SK-N-SH (cell line): ENCODE data around the gene MGME1. TPM values are rescaled to one million over a fixed set of nuclear protein-coding genes. Genes with fewer than 3 reads are reported as not detected.

Source experiments
- CTCF ChIA-PET: fragments of 300-600, 350-600 bp; formaldehyde crosslinking; extraction: SDS; loops from one replicate; lab custom pipeline; 2021; lab: Yijun Ruan, JAX
- POLR2A ChIA-PET: fragments of 350-600 bp; sonication (Branson Sonifier 250); formaldehyde crosslinking; extraction: SDS; loops from one replicate; lab custom pipeline; 2020; ENCODE audit warnings: antibody characterized with exemption, inconsistent platforms; lab: Yijun Ruan, JAX
- DNase-seq: peaks from one replicate; pipeline ENCODE4 v3.0.0; 2012
- H2AFZ ChIP-seq: fragments of 200-600 bp; sonication (generic); 2 replicates; pipeline ENCODE4 v1.8.1; 2016; ENCODE audit warnings: antibody characterized with exemption, mild to moderate bottlenecking, low read depth
- H3F3A ChIP-seq: fragments of 200-600 bp; sonication (generic); replicated peaks from 2 replicates; pipeline ENCODE3; 2016; ENCODE audit warnings: antibody characterized with exemption, mild to moderate bottlenecking; ENCODE audit not compliant: insufficient read depth
- H3K27ac ChIP-seq, 2 experiments: fragments of 200-500 bp in 1 of 2; fragments of 200-600 bp in 1 of 2; sonication (Bioruptor generic) in 1 of 2; sonication (generic), shearing (Covaris generic) in 1 of 2; 2 replicates each; pipeline versions ENCODE4 v1.5.1 to v1.6.1; 2014 to 2016; ENCODE audit warnings: low read depth in 2 of 2, inconsistent platforms in 1 of 2, low read length in 1 of 2, mild to moderate bottlenecking in 1 of 2, mixed read lengths in 1 of 2
- H3K27me3 ChIP-seq: fragments of 200-600 bp; sonication (generic), shearing (Covaris generic); 2 replicates; pipeline ENCODE4 v1.6.1; 2016; ENCODE audit warnings: mixed run types; ENCODE audit not compliant: insufficient read depth
- H3K36me3 ChIP-seq, 2 experiments: fragments of 200-500 bp in 1 of 2; fragments of 200-600 bp in 1 of 2; sonication (Bioruptor generic) in 1 of 2; sonication (generic) in 1 of 2; replicated peaks in 1 of 2; 2 replicates each; pipeline versions ENCODE3 to v1.5.1; 2014 to 2016; ENCODE audit warnings: low read length in 1 of 2, mild to moderate bottlenecking in 1 of 2; ENCODE audit not compliant: insufficient read depth in 2 of 2, control insufficient read depth in 1 of 2
- H3K4me1 ChIP-seq, 2 experiments: fragments of 200-500 bp in 1 of 2; fragments of 200-600 bp in 1 of 2; sonication (Bioruptor generic) in 1 of 2; sonication (generic), shearing (Covaris generic) in 1 of 2; 2 replicates each; pipeline versions ENCODE4 v1.5.1 to v1.6.1; 2014 to 2016; ENCODE audit warnings: low read depth in 1 of 2, low read length in 1 of 2, mixed run types in 1 of 2; ENCODE audit not compliant: insufficient read depth in 2 of 2, control insufficient read depth in 1 of 2
- H3K4me2 ChIP-seq: fragments of 200-600 bp; sonication (generic), shearing (Covaris generic); 2 replicates; pipeline ENCODE4 v1.6.1; 2017; ENCODE audit warnings: mixed run types
- H3K4me3 ChIP-seq, 2 experiments: fragments of 200-500 bp in 1 of 2; fragments of 200-600 bp in 1 of 2; sonication (Bioruptor generic) in 1 of 2; sonication (generic), shearing (Covaris generic) in 1 of 2; 2 replicates each; pipeline versions ENCODE4 v1.5.1 to v1.8.1; 2014 to 2016; ENCODE audit warnings: low read depth in 2 of 2, inconsistent platforms in 1 of 2, low read length in 1 of 2, mild to moderate bottlenecking in 1 of 2, mixed read lengths in 1 of 2, moderate library complexity in 1 of 2
- H3K79me2 ChIP-seq: fragments of 200-600 bp; sonication (generic); 2 replicates; pipeline ENCODE4 v1.8.1; 2017; ENCODE audit warnings: mild to moderate bottlenecking; ENCODE audit not compliant: insufficient read depth
- H3K9ac ChIP-seq: fragments of 200-600 bp; sonication (generic); 2 replicates; pipeline ENCODE4 v1.6.1; 2017; ENCODE audit warnings: mixed run types
- H3K9me2 ChIP-seq: fragments of 200-600 bp; sonication (generic); 2 replicates; pipeline ENCODE4 v1.6.1; 2017; ENCODE audit warnings: mixed run types
- H3K9me3 ChIP-seq: fragments of 200-600 bp; sonication (generic); 2 replicates; pipeline ENCODE4 v1.6.1; 2017; ENCODE audit warnings: mixed run types, mild to moderate bottlenecking, moderate library complexity
- H4K20me1 ChIP-seq: fragments of 200-600 bp; sonication (generic); 2 replicates; pipeline ENCODE4 v1.6.1; 2017; ENCODE audit warnings: mild to moderate bottlenecking, mixed run types; ENCODE audit not compliant: insufficient read depth
- CHD2 ChIP-seq: fragments of 150-350 bp; IDR thresholded peaks from 2 replicates; pipeline ENCODE4 v1.6.1; 2018; ENCODE audit warnings: low read length; ENCODE audit not compliant: partially characterized antibody
- EZH2phosphoT487 ChIP-seq: fragments of 200-600 bp; sonication (generic); IDR thresholded peaks from 2 replicates; pipeline ENCODE4 v1.6.1; 2017; ENCODE audit warnings: low read depth, mixed run types, mild to moderate bottlenecking, antibody characterized with exemption, moderate library complexity, borderline replicate concordance
- GABPA ChIP-seq: IDR thresholded peaks from 2 replicates; pipeline ENCODE4 v1.4.0; 2012; ENCODE audit warnings: low read depth, mild to moderate bottlenecking
- MEF2A ChIP-seq: IDR thresholded peaks from 2 replicates; pipeline ENCODE4 v1.4.0; 2012; ENCODE audit warnings: low read depth, borderline replicate concordance
- MXI1 ChIP-seq: IDR thresholded peaks from 2 replicates; pipeline ENCODE4 v1.6.1; 2012; ENCODE audit warnings: mild to moderate bottlenecking, low read depth, low read length, improper control_type of control experiment
- NFIC ChIP-seq: IDR thresholded peaks from 2 replicates; pipeline ENCODE4 v1.4.0; 2012; ENCODE audit warnings: borderline replicate concordance
- POLR2AphosphoS5 ChIP-seq: IDR thresholded peaks from 2 replicates; pipeline ENCODE4 v1.6.1; 2012; ENCODE audit warnings: low read depth, low read length
- RCOR1 ChIP-seq: fragments of 150-350 bp; IDR thresholded peaks from 2 replicates; pipeline ENCODE4 v1.6.1; 2017; ENCODE audit warnings: antibody characterized with exemption, low read length
- RXRA ChIP-seq: IDR thresholded peaks from 2 replicates; pipeline ENCODE4 v1.4.0; 2012; ENCODE audit warnings: low read depth, mild to moderate bottlenecking, borderline replicate concordance
- SMC3 ChIP-seq: IDR thresholded peaks from 2 replicates; pipeline ENCODE4 v1.6.1; 2012; ENCODE audit warnings: low read depth, low read length, improper control_type of control experiment
- TEAD4 ChIP-seq: IDR thresholded peaks from 2 replicates; pipeline ENCODE4 v1.4.0; 2012; ENCODE audit warnings: mild to moderate bottlenecking, borderline replicate concordance; ENCODE audit not compliant: insufficient read depth
- WGBS: methylation state at CpG from one replicate; pipeline ENCODE4 v1.1.6; 2017; ENCODE audit warnings: low lambda C conversion rate; 5-methylcytosine and 5-hydroxymethylcytosine counted together
- polyA plus RNA-seq, 3 experiments: library from polyadenylated mRNA; depleted of rRNA; stranded (reverse); fragments of >200 nt; gene quantifications; 2 replicates each; pipeline ENCODE4 v1.2.3, GENCODE V29; 2012
- TF ChIP-seq, protein P1 (sequence below): fragments of 200-600 bp; sonication (generic); IDR thresholded peaks from 2 replicates; pipeline ENCODE4 v1.6.1; 2017; ENCODE audit warnings: antibody characterized with exemption, mild to moderate bottlenecking, moderate library complexity
- TF ChIP-seq, protein P2 (sequence below): IDR thresholded peaks from 2 replicates; pipeline ENCODE4 v1.4.0; 2012; ENCODE audit warnings: low read depth

MGME1 gene
- polyA plus RNA-seq, 1 of the 3 experiments (the other 2 are of a cell fraction): 7.9 TPM

DNA sequence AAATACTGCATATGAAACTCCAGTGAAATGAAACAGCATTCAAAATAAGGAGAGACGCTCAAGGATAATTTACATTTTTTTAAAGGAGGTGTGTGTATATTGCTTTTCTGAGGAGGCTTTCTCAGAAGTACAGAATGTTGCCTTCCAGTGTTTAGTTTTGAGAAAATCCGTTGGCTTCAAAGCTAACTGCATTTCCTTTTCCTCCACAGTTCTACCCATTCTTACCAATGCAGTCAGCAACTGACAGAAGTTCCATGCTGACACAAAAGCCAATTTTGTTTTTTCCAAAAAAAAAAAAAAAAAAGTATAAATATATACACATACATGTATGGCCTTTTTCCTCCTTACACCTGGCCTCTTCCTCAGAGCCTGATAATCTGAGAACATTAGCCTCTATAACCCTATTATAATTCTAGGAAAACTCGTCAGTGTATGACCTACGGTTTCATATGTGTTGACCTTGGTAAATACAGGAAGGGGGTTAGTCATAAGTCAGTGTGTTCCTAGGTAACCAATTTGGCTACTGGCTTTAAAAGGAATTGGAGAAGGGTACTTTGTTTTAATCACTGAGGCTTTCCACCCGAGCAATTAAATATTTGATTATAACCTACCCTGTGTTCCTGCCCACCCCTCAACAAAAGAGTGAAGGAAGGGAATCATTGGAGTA lies 24.2 kb downstream of the MGME1 start:
- Histone ChIP-seq H3K4me1 (peaks cover 0 to 4% of the 10 kb centered on the region in 2 experiments; a peak in 1 of 4 replicates), H3K79me2 (peaks cover 7% of the 10 kb centered on the region; the same call in 1 of the 2 replicates), H3K27me3 (no peaks in the 10 kb centered on the region), H3K36me3 (peaks cover 5 to 9% of the 10 kb centered on the region in 2 experiments), H3K9ac (no peak overlapping the region), H4K20me1 (no peaks in the 10 kb centered on the region), H3K4me3 (no peak overlapping the region), H3K4me2 (no peak overlapping the region), H3K9me3 (no peaks in the 10 kb centered on the region), H2AFZ (no peak overlapping the region), H3F3A (peaks cover 3% of the 10 kb centered on the region), H3K9me2 (no peaks in the 10 kb centered on the region), H3K27ac (no peak overlapping the region)
- TF ChIP-seq RCOR1 (no peak), TEAD4 (no peak)
- ChIA-PET CTCF (interaction anchor here (0.8 kb wide), 1 partner anchor 10 kb away, joined by 3 read pairs; no protein-coding TSS in a partner anchor), POLR2A (interaction anchor here (0.7 kb wide), 2 partner anchors 24 to 314 kb away, joined by 3 to 4 read pairs; partner anchors contain the start of genes MGME1 and SNX5)
- no peak for DNase-seq
- WGBS: 94% methylated on average over 5 of the region's 5 CpGs

DNA sequence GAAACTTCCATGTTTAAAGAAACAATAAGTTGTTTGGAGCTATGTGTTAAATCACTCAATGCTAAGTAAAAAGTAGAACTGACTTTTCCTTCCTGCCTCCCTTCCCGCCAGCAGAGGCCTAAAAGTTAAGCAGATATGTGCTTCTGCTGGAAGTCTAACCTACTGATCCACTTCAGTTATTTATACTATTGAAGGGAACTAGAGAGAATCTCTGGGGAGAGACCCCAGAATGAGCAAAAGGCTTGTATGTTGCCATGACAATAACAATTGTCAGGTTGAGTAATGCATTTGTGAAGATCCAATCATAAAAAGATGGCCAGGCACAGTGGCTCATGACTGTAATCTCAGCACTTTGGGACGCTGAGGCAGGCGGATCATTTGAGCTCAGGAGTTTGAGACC lies 24.7 kb downstream of the MGME1 start:
- Histone ChIP-seq H2AFZ (no peak overlapping the region), H4K20me1 (no peaks in the 10 kb centered on the region), H3K4me3 (no peak overlapping the region), H3K9me2 (no peaks in the 10 kb centered on the region), H3K36me3 (peaks cover 5% of the 10 kb centered on the region in 2 experiments), H3K4me1 (peaks cover 0 to 4% of the 10 kb centered on the region in 2 experiments; a peak in 1 of 4 replicates), H3K9me3 (no peaks in the 10 kb centered on the region), H3K4me2 (no peak overlapping the region), H3K27me3 (no peaks in the 10 kb centered on the region), H3K27ac (no peak overlapping the region), H3K9ac (no peak overlapping the region), H3K79me2 (peaks cover 5% of the 10 kb centered on the region; the same call in 1 of the 2 replicates), H3F3A (peaks cover 3% of the 10 kb centered on the region)
- DNase-seq: no peak
- CTCF ChIA-PET: interaction anchor here (0.8 kb wide), 1 partner anchor 11 kb away, joined by 3 read pairs; no protein-coding TSS in a partner anchor
- TF ChIP-seq, protein P1, sequence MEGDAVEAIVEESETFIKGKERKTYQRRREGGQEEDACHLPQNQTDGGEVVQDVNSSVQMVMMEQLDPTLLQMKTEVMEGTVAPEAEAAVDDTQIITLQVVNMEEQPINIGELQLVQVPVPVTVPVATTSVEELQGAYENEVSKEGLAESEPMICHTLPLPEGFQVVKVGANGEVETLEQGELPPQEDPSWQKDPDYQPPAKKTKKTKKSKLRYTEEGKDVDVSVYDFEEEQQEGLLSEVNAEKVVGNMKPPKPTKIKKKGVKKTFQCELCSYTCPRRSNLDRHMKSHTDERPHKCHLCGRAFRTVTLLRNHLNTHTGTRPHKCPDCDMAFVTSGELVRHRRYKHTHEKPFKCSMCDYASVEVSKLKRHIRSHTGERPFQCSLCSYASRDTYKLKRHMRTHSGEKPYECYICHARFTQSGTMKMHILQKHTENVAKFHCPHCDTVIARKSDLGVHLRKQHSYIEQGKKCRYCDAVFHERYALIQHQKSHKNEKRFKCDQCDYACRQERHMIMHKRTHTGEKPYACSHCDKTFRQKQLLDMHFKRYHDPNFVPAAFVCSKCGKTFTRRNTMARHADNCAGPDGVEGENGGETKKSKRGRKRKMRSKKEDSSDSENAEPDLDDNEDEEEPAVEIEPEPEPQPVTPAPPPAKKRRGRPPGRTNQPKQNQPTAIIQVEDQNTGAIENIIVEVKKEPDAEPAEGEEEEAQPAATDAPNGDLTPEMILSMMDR: no peak
- TF ChIP-seq CHD2: no peak
- POLR2A ChIA-PET: interaction anchor here (0.7 kb wide), 1 partner anchor 25 kb away, joined by 3 read pairs; the partner anchor contains the start of genes MGME1 and SNX5
- 96% methylated on average over 3 of the region's 3 CpGs for WGBS

DNA sequence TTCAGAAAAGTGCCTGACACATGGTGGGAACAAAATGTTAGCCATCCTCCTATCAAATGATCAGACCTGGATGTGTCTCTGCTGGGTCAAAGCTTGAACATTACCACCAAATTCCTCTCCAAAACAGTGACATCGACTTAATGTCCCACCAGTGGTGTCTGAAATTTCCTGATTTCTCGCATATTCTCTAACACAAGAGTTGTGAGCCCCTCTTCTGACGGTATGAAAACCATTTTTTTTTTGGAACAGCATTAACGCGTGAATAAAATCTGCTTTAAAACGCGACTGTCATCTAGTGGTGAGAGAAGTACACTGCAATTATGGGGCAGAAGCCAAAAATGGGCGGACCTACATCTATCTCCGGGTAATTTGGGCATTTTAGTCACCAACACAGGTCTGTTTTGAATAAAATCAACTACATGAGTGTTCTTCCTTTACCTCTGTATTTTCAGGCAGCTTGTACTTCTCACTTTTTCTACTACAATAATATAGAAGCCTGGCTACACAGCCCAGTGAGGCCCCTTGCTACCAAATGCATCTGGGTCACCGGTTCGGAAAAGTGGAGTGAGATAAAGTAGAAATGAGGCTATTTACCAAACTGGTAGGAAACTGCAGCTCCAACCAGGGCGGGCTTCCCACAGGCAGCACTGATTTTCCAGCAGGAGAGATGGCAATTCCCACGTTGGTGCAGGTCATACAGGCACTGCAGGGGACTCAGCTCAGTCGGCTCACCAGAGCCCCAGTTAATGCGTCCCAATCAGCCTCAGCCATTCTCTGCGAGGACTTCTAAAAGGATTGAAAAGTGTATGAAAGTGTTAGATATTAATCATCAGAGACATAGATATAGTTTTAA lies 27.4 kb downstream of the MGME1 start:
- Histone ChIP-seq H3K9ac (no peak overlapping the region), H2AFZ (no peak overlapping the region; the same call in 1 of the 2 replicates), H3F3A (peaks cover 3% of the 10 kb centered on the region), H3K36me3 (no peaks in the 10 kb centered on the region), H3K27me3 (no peaks in the 10 kb centered on the region), H3K9me3 (no peaks in the 10 kb centered on the region), H3K79me2 (no peaks in the 10 kb centered on the region), H3K9me2 (no peaks in the 10 kb centered on the region), H3K27ac (no peak overlapping the region), H3K4me1 (peaks cover 0 to 4% of the 10 kb centered on the region in 2 experiments; a peak in 1 of 4 replicates), H4K20me1 (no peaks in the 10 kb centered on the region), H3K4me3 (peak overlapping the region; percentile 3 to 20; a peak in 2 of 4 replicates), H3K4me2 (peak overlapping the region; percentile 53)
- ChIA-PET POLR2A (interaction anchor here (0.7 to 0.9 kb wide), 2 partner anchors 28 to 346 kb away, joined by 3 to 4 read pairs; partner anchors contain the start of gene SNX5), CTCF (interaction anchor here (0.6 to 2.9 kb wide), 40 partner anchors 9 to 514 kb away, joined by 3 to 25 read pairs (median 4); partner anchors contain the start of genes BFSP1, RRBP1 and SNX5)
- 19% methylated on average over 16 of the region's 16 CpGs for WGBS
- peak; percentile 75 for DNase-seq
- TF ChIP-seq RXRA (no peak), EZH2phosphoT487 (no peak), RCOR1 (no peak), NFIC (peak; percentile 74), POLR2AphosphoS5 (no peak), MEF2A (no peak), GABPA (no peak), MXI1 (no peak), SMC3 (peak; percentile 79)
- TF ChIP-seq, protein P1: peak; percentile 96
- TF ChIP-seq, protein P2, sequence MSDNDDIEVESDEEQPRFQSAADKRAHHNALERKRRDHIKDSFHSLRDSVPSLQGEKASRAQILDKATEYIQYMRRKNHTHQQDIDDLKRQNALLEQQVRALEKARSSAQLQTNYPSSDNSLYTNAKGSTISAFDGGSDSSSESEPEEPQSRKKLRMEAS: no peak
